ENCODE results near the gene WIPI1. TPM values are rescaled to one million over a fixed set of nuclear protein-coding genes. Genes with fewer than 3 reads are reported as not detected.
A peak's percentile ranks its signal among the peaks of the same experiment; 100 is the strongest.
"Not testable (repeated sequence)": the region's sequence is repeated elsewhere in the genome, so short reads cannot be mapped to it uniquely, and the experiment has no call there.

WIPI1 gene
- total RNA-seq, 1 donor from 2014 or later: 37.6 TPM

- Histone ChIP-seq H3K27me3 (ENCODE audit: control insufficient read depth in 3 of 3, insufficient read depth in 3 of 3, low read length in 3 of 3) (no peaks in the 10 kb centered on the region), H3K4me3 (ENCODE audit: low read length in 3 of 3) (no peak overlapping the region), H3K27ac (ENCODE audit: low read depth, low read length) (no peak overlapping the region), H3K36me3 (ENCODE audit: control insufficient read depth in 3 of 3, insufficient read depth in 3 of 3, low read length in 3 of 3) (no peaks in the 10 kb centered on the region), H3K9ac (ENCODE audit: low read depth in 1 of 3, low read length in 3 of 3) (no peak overlapping the region), H3K4me1 (ENCODE audit: control insufficient read depth in 3 of 3, insufficient read depth in 3 of 3, low read length in 3 of 3) (peaks cover 36 to 54% (median 44%) of the 10 kb centered on the region in 3 donors), H3K9me3 (ENCODE audit: control insufficient read depth in 3 of 3, low read length in 3 of 3) (no peaks in the 10 kb centered on the region)
Measured at GRCh38 chr17:68381076-68381900, 76.0 kb downstream of the WIPI1 start.

GRCh38 chr17:68379692-68380677 is 77.3 kb downstream of the WIPI1 start:
- peak overlapping the region; percentile 90 for H3K27ac ChIP-seq (ENCODE audit: low read depth, low read length)
- H3K4me1 ChIP-seq (ENCODE audit: control insufficient read depth in 3 of 3, insufficient read depth in 3 of 3, low read length in 3 of 3): peaks cover 36 to 44% (median 36%) of the 10 kb centered on the region in 3 donors
- no peaks in the 10 kb centered on the region for H3K27me3 ChIP-seq (ENCODE audit: control insufficient read depth in 3 of 3, insufficient read depth in 3 of 3, low read length in 3 of 3)
- H3K9ac ChIP-seq (ENCODE audit: low read depth in 1 of 3, low read length in 3 of 3): no peak overlapping the region
- H3K9me3 ChIP-seq (ENCODE audit: control insufficient read depth in 3 of 3, low read length in 3 of 3): no peaks in the 10 kb centered on the region
- H3K36me3 ChIP-seq (ENCODE audit: control insufficient read depth in 3 of 3, insufficient read depth in 3 of 3, low read length in 3 of 3): no peaks in the 10 kb centered on the region
- H3K4me3 ChIP-seq (ENCODE audit: low read length in 3 of 3): no peak overlapping the region

- Histone ChIP-seq H3K27ac (ENCODE audit: low read depth, low read length) (peak overlapping the region; percentile 90), H3K36me3 (ENCODE audit: control insufficient read depth in 3 of 3, insufficient read depth in 3 of 3, low read length in 3 of 3) (no peaks in the 10 kb centered on the region), H3K9ac (ENCODE audit: low read depth in 1 of 3, low read length in 3 of 3) (peak overlapping the region; percentile 47 to 88 (median 57)), H3K4me3 (ENCODE audit: low read length in 3 of 3) (peak overlapping the region in 1 of 3 donors; percentile 41), H3K9me3 (ENCODE audit: control insufficient read depth in 3 of 3, low read length in 3 of 3) (no peaks in the 10 kb centered on the region), H3K4me1 (ENCODE audit: control insufficient read depth in 3 of 3, insufficient read depth in 3 of 3, low read length in 3 of 3) (peaks cover 33 to 39% (median 34%) of the 10 kb centered on the region in 3 donors), H3K27me3 (ENCODE audit: control insufficient read depth in 3 of 3, insufficient read depth in 3 of 3, low read length in 3 of 3) (no peaks in the 10 kb centered on the region)
Measured at GRCh38 chr17:68379177-68379510, 78.2 kb downstream of the WIPI1 start.

GRCh38 chr17:68378268-68379176 is 78.8 kb downstream of the WIPI1 start:
- Histone ChIP-seq H3K4me1 (ENCODE audit: control insufficient read depth in 3 of 3, insufficient read depth in 3 of 3, low read length in 3 of 3) (peaks cover 28 to 34% (median 33%) of the 10 kb centered on the region in 3 donors), H3K9ac (ENCODE audit: low read depth in 1 of 3, low read length in 3 of 3) (peak overlapping the region; percentile 57 to 88 (median 69)), H3K36me3 (ENCODE audit: control insufficient read depth in 3 of 3, insufficient read depth in 3 of 3, low read length in 3 of 3) (no peaks in the 10 kb centered on the region), H3K4me3 (ENCODE audit: low read length in 3 of 3) (peak overlapping the region; percentile 34 to 65 (median 47)), H3K9me3 (ENCODE audit: control insufficient read depth in 3 of 3, low read length in 3 of 3) (no peaks in the 10 kb centered on the region), H3K27ac (ENCODE audit: low read depth, low read length) (peak overlapping the region; percentile 90), H3K27me3 (ENCODE audit: control insufficient read depth in 3 of 3, insufficient read depth in 3 of 3, low read length in 3 of 3) (no peaks in the 10 kb centered on the region)

GRCh38 chr17:68377771-68378267 is 79.5 kb downstream of the WIPI1 start:
- Histone ChIP-seq H3K9me3 (ENCODE audit: control insufficient read depth in 3 of 3, low read length in 3 of 3) (no peaks in the 10 kb centered on the region), H3K27ac (ENCODE audit: low read depth, low read length) (peak overlapping the region; percentile 90), H3K36me3 (ENCODE audit: control insufficient read depth in 3 of 3, insufficient read depth in 3 of 3, low read length in 3 of 3) (no peaks in the 10 kb centered on the region), H3K27me3 (ENCODE audit: control insufficient read depth in 3 of 3, insufficient read depth in 3 of 3, low read length in 3 of 3) (no peaks in the 10 kb centered on the region), H3K4me1 (ENCODE audit: control insufficient read depth in 3 of 3, insufficient read depth in 3 of 3, low read length in 3 of 3) (peaks cover 28 to 34% (median 28%) of the 10 kb centered on the region in 3 donors), H3K4me3 (ENCODE audit: low read length in 3 of 3) (peak overlapping the region; percentile 34 to 65 (median 47)), H3K9ac (ENCODE audit: low read depth in 1 of 3, low read length in 3 of 3) (peak overlapping the region; percentile 57 to 88 (median 69))

GRCh38 chr17:68376178-68376577 is 81.1 kb downstream of the WIPI1 start:
- H3K9me3 ChIP-seq (ENCODE audit: control insufficient read depth in 3 of 3, low read length in 3 of 3); H3K4me3 ChIP-seq (ENCODE audit: low read length in 3 of 3); H3K27me3 ChIP-seq (ENCODE audit: control insufficient read depth in 3 of 3, insufficient read depth in 3 of 3, low read length in 3 of 3); H3K9ac ChIP-seq (ENCODE audit: low read depth in 1 of 3, low read length in 3 of 3); H3K36me3 ChIP-seq (ENCODE audit: control insufficient read depth in 3 of 3, insufficient read depth in 3 of 3, low read length in 3 of 3); H3K27ac ChIP-seq (ENCODE audit: low read depth, low read length): not testable (repeated sequence)
- H3K4me1 ChIP-seq (ENCODE audit: control insufficient read depth in 3 of 3, insufficient read depth in 3 of 3, low read length in 3 of 3): peaks cover 28 to 34% (median 28%) of the 10 kb centered on the region in 3 donors

GRCh38 chr17:68375566-68375965 is 81.7 kb downstream of the WIPI1 start:
- Histone ChIP-seq H3K4me1 (ENCODE audit: control insufficient read depth in 3 of 3, insufficient read depth in 3 of 3, low read length in 3 of 3) (peaks cover 28 to 34% (median 28%) of the 10 kb centered on the region in 3 donors), H3K27me3 (ENCODE audit: control insufficient read depth in 3 of 3, insufficient read depth in 3 of 3, low read length in 3 of 3) (no peaks in the 10 kb centered on the region), H3K27ac (ENCODE audit: low read depth, low read length) (no peak overlapping the region), H3K36me3 (ENCODE audit: control insufficient read depth in 3 of 3, insufficient read depth in 3 of 3, low read length in 3 of 3) (no peaks in the 10 kb centered on the region), H3K4me3 (ENCODE audit: low read length in 3 of 3) (no peak overlapping the region), H3K9me3 (ENCODE audit: control insufficient read depth in 3 of 3, low read length in 3 of 3) (no peaks in the 10 kb centered on the region), H3K9ac (ENCODE audit: low read depth in 1 of 3, low read length in 3 of 3) (no peak overlapping the region)
